Activated naive CD8-positive, alpha-beta T cell (primary cell): Measurements from ENCODE around the gene FANCE.

ENCODE experiments used
- H3K27ac Mint-ChIP-seq: one replicate; pipeline ENCODE4 v1.8.0; 2021; ENCODE audit warnings: mixed read lengths
- H3K27me3 Mint-ChIP-seq: one replicate; pipeline ENCODE4 v1.8.0; 2021; ENCODE audit warnings: mixed read lengths
- H3K36me3 Mint-ChIP-seq: one replicate; pipeline ENCODE4 v1.8.0; 2021; ENCODE audit warnings: mixed read lengths
- H3K4me1 Mint-ChIP-seq: one replicate; pipeline ENCODE4 v1.8.0; 2021; ENCODE audit warnings: low read depth, mixed read lengths
- H3K4me3 Mint-ChIP-seq: one replicate; pipeline ENCODE4 v1.8.0; 2021; ENCODE audit warnings: mild to moderate bottlenecking, mixed read lengths
- H3K9me3 Mint-ChIP-seq: one replicate; pipeline ENCODE4 v1.8.0; 2021; ENCODE audit warnings: low read depth, mixed read lengths

The FANCE gene

GRCh38 chr6:35469751-35470662, 17.9 kb downstream of the FANCE start:
- no peaks in the 10 kb centered on the region for H3K27me3 Mint-ChIP-seq
- H3K27ac Mint-ChIP-seq, result peak overlapping the region; percentile 97
- H3K9me3 Mint-ChIP-seq, result no peaks in the 10 kb centered on the region
- peaks cover 19% of the 10 kb centered on the region for H3K36me3 Mint-ChIP-seq
- peaks cover 31% of the 10 kb centered on the region for H3K4me1 Mint-ChIP-seq
- H3K4me3 Mint-ChIP-seq, result peak overlapping the region; percentile 99

GRCh38 chr6:35470663-35471120, 18.6 kb downstream of the FANCE start:
- H3K27me3 Mint-ChIP-seq, result no peaks in the 10 kb centered on the region
- H3K36me3 Mint-ChIP-seq, result peaks cover 19% of the 10 kb centered on the region
- peak overlapping the region; percentile 99 for H3K4me3 Mint-ChIP-seq
- no peaks in the 10 kb centered on the region for H3K9me3 Mint-ChIP-seq
- peaks cover 31% of the 10 kb centered on the region for H3K4me1 Mint-ChIP-seq
- H3K27ac Mint-ChIP-seq, result peak overlapping the region; percentile 97

GRCh38 chr6:35471836-35472345, 19.8 kb downstream of the FANCE start:
- H3K27ac Mint-ChIP-seq, result peak overlapping the region; percentile 70
- peak overlapping the region; percentile 99 for H3K4me3 Mint-ChIP-seq
- peaks cover 31% of the 10 kb centered on the region for H3K4me1 Mint-ChIP-seq

GRCh38 chr6:35473075-35473849, 21.1 kb downstream of the FANCE start:
- peaks cover 23% of the 10 kb centered on the region for H3K4me1 Mint-ChIP-seq
- no peaks in the 10 kb centered on the region for H3K27me3 Mint-ChIP-seq
- H3K9me3 Mint-ChIP-seq, result no peaks in the 10 kb centered on the region
- peaks cover 19% of the 10 kb centered on the region for H3K36me3 Mint-ChIP-seq
- H3K27ac Mint-ChIP-seq, result peak overlapping the region; percentile 54
- H3K4me3 Mint-ChIP-seq, result no peak overlapping the region

More at GRCh38 chr6:35471836-35472345, 19.8 kb downstream of the FANCE start:
- peaks cover 19% of the 10 kb centered on the region for H3K36me3 Mint-ChIP-seq
- no peaks in the 10 kb centered on the region for H3K27me3 Mint-ChIP-seq
- no peaks in the 10 kb centered on the region for H3K9me3 Mint-ChIP-seq

GRCh38 chr6:35473850-35474130, 21.7 kb downstream of the FANCE start:
- no peaks in the 10 kb centered on the region for H3K9me3 Mint-ChIP-seq
- peak overlapping the region; percentile 34 for H3K27ac Mint-ChIP-seq
- H3K4me1 Mint-ChIP-seq, result peaks cover 23% of the 10 kb centered on the region
- H3K4me3 Mint-ChIP-seq, result no peak overlapping the region
- H3K36me3 Mint-ChIP-seq, result peaks cover 19% of the 10 kb centered on the region
- H3K27me3 Mint-ChIP-seq, result no peaks in the 10 kb centered on the region

GRCh38 chr6:35474131-35474941, 22.2 kb downstream of the FANCE start:
- Mint-ChIP-seq H3K36me3 (peaks cover 17% of the 10 kb centered on the region), H3K9me3 (no peaks in the 10 kb centered on the region), H3K27me3 (no peaks in the 10 kb centered on the region), H3K27ac (peak overlapping the region; percentile 41), H3K4me3 (no peak overlapping the region), H3K4me1 (peaks cover 23% of the 10 kb centered on the region)

- peak overlapping the region; percentile 41 for H3K27ac Mint-ChIP-seq
- H3K36me3 Mint-ChIP-seq, result peaks cover 10% of the 10 kb centered on the region
- no peak overlapping the region for H3K4me3 Mint-ChIP-seq
- peaks cover 18% of the 10 kb centered on the region for H3K4me1 Mint-ChIP-seq
- no peaks in the 10 kb centered on the region for H3K9me3 Mint-ChIP-seq
- H3K27me3 Mint-ChIP-seq, result no peaks in the 10 kb centered on the region
Observed at GRCh38 chr6:35474942-35475570, 22.9 kb downstream of the FANCE start.

GRCh38 chr6:35475573-35475972, 23.4 kb downstream of the FANCE start:
- no peak overlapping the region for H3K4me3 Mint-ChIP-seq
- H3K27me3 Mint-ChIP-seq, result no peaks in the 10 kb centered on the region
- peaks cover 14% of the 10 kb centered on the region for H3K4me1 Mint-ChIP-seq
- H3K36me3 Mint-ChIP-seq, result peaks cover 6% of the 10 kb centered on the region
- no peaks in the 10 kb centered on the region for H3K9me3 Mint-ChIP-seq
- H3K27ac Mint-ChIP-seq, result no peak overlapping the region

- Mint-ChIP-seq H3K36me3 (peaks cover 3% of the 10 kb centered on the region), H3K4me1 (peaks cover 10% of the 10 kb centered on the region), H3K27me3 (no peaks in the 10 kb centered on the region), H3K9me3 (no peaks in the 10 kb centered on the region), H3K4me3 (no peak overlapping the region), H3K27ac (no peak overlapping the region)
Observed at GRCh38 chr6:35476004-35476403, 23.9 kb downstream of the FANCE start.

- Mint-ChIP-seq H3K27me3 (no peaks in the 10 kb centered on the region), H3K4me3 (no peak overlapping the region), H3K4me1 (peaks cover 3% of the 10 kb centered on the region), H3K9me3 (no peaks in the 10 kb centered on the region), H3K36me3 (no peaks in the 10 kb centered on the region), H3K27ac (no peak overlapping the region)
Observed at GRCh38 chr6:35477028-35477427, 24.9 kb downstream of the FANCE start.

- Mint-ChIP-seq H3K36me3 (no peaks in the 10 kb centered on the region), H3K4me3 (no peak overlapping the region), H3K9me3 (no peaks in the 10 kb centered on the region), H3K27me3 (no peaks in the 10 kb centered on the region), H3K27ac (no peak overlapping the region), H3K4me1 (no peaks in the 10 kb centered on the region)
Observed at GRCh38 chr6:35477551-35478179, 25.5 kb downstream of the FANCE start.

- no peaks in the 10 kb centered on the region for H3K36me3 Mint-ChIP-seq
- no peak overlapping the region for H3K27ac Mint-ChIP-seq
- no peaks in the 10 kb centered on the region for H3K9me3 Mint-ChIP-seq
- H3K4me3 Mint-ChIP-seq, result no peak overlapping the region
- no peaks in the 10 kb centered on the region for H3K27me3 Mint-ChIP-seq
- no peaks in the 10 kb centered on the region for H3K4me1 Mint-ChIP-seq
Observed at GRCh38 chr6:35478259-35478658, 26.1 kb downstream of the FANCE start.

- Mint-ChIP-seq H3K27ac (no peak overlapping the region), H3K9me3 (no peaks in the 10 kb centered on the region), H3K36me3 (no peaks in the 10 kb centered on the region), H3K27me3 (no peaks in the 10 kb centered on the region), H3K4me3 (no peak overlapping the region), H3K4me1 (no peaks in the 10 kb centered on the region)
Observed at GRCh38 chr6:35480176-35480575, 28.0 kb downstream of the FANCE start.

- H3K27ac Mint-ChIP-seq, result no peak overlapping the region
- H3K4me3 Mint-ChIP-seq, result no peak overlapping the region
- H3K36me3 Mint-ChIP-seq, result no peaks in the 10 kb centered on the region
- H3K4me1 Mint-ChIP-seq, result no peaks in the 10 kb centered on the region
- no peaks in the 10 kb centered on the region for H3K27me3 Mint-ChIP-seq
- no peaks in the 10 kb centered on the region for H3K9me3 Mint-ChIP-seq
Observed at GRCh38 chr6:35481226-35481625, 29.1 kb downstream of the FANCE start.
